K562 (cell line): ENCODE results near the gene AKR1A1. TPM values are rescaled to one million over a fixed set of nuclear protein-coding genes. Genes with fewer than 3 reads are reported as not detected.

ENCODE experiments used
- BHLHE40 ChIP-seq: IDR thresholded peaks from 2 replicates; pipeline ENCODE4 v1.6.1; 2011; ENCODE audit warnings: low read length, improper control_type of control experiment
- CBFA2T3 ChIP-seq: fragments of 450-650 bp; IDR thresholded peaks from 2 replicates; pipeline ENCODE4 v1.6.1; 2017
- MTA3 ChIP-seq: fragments of 450-650 bp; formaldehyde crosslinking; IDR thresholded peaks from 2 replicates; pipeline ENCODE4 v1.6.1; 2017; ENCODE audit warnings: mild to moderate bottlenecking, borderline replicate concordance
- MTF1 ChIP-seq: fragments of 250-450 bp; sonication (Bioruptor Pico); IDR thresholded peaks from 2 replicates; pipeline ENCODE4 v1.9.0; 2021; ENCODE audit warnings: moderate library complexity, mild to moderate bottlenecking, inconsistent platforms, borderline replicate concordance
- PRDM10 ChIP-seq: fragments of 450-650 bp; IDR thresholded peaks from 2 replicates; pipeline ENCODE4 v1.6.1; 2018; ENCODE audit not compliant: partially characterized antibody
- RNF219 ChIP-seq: fragments of 250-450 bp; sonication (Bioruptor Pico); IDR thresholded peaks from 2 replicates; pipeline ENCODE4 v1.5.0; 2022; ENCODE audit warnings: mild to moderate bottlenecking
- SNRNP70 ChIP-seq: fragments of 200-400 bp; formaldehyde crosslinking; optimal IDR thresholded peaks from 2 replicates; pipeline ENCODE3; 2017; ENCODE audit warnings: low read depth, low read length
- STAT5B ChIP-seq: fragments of 250-450 bp; sonication (Bioruptor Pico); IDR thresholded peaks from 2 replicates; pipeline ENCODE4 v1.8.0; 2021; ENCODE audit warnings: mild to moderate bottlenecking, inconsistent platforms
- TCFL5 ChIP-seq: fragments of 250-450 bp; sonication (Bioruptor Pico); conservative IDR thresholded peaks from 2 replicates; pipeline ENCODE4 v1.6.1; 2021; ENCODE audit warnings: mild to moderate bottlenecking, moderate library complexity, matching md5 sums
- ZBTB40 ChIP-seq, 2 experiments: fragments of 450-650 bp in 1 of 2; sonication (generic) in 1 of 2; formaldehyde crosslinking in 1 of 2; IDR thresholded peaks; 2 replicates each; pipeline versions ENCODE4 v1.7.1 to v1.9.0; 2016 to 2022; ENCODE audit warnings: inconsistent platforms in 1 of 2, mild to moderate bottlenecking in 1 of 2, missing genetic modification reagents in 1 of 2
- ZNF766 ChIP-seq: fragments of 200-800 bp; sonication (Bioruptor generic); conservative IDR thresholded peaks from 2 replicates; pipeline ENCODE4 v1.6.1; 2016; ENCODE audit warnings: missing genetic modification characterization, missing compliant biosample characterization
- ZSCAN29 ChIP-seq: fragments of 450-650 bp; IDR thresholded peaks from 2 replicates; pipeline ENCODE4 v1.6.1; 2017
- polyA plus RNA-seq, 8 experiments: library from polyadenylated mRNA; depleted of rRNA in 4 of 8; stranded (reverse) in 5 of 8; unstranded in 3 of 8; fragments of >200 nt; fragmentation: Nextera tagmentation in 2 of 8; fragmentation: Illumina TruSeq in 1 of 8; extraction: Ambion mirVana in 2 of 8; extraction: Trizol in 1 of 8; gene quantifications; 2 replicates each; pipeline versions ENCODE4 v1.2.1 to v1.2.3, GENCODE V29; 2011 to 2014; ENCODE audit warnings: inconsistent platforms in 1 of 8, missing spikeins in 1 of 8
- total RNA-seq, 7 experiments: library from RNA; depleted of rRNA in 6 of 7; stranded (reverse); fragments of >200 nt in 6 of 7; fragmentation: Illumina TruSeq in 2 of 7; extraction: Trizol in 2 of 7; gene quantifications; 2 replicates each; pipeline versions ENCODE4 v1.2.1 to v1.2.3, GENCODE V29; 2011 to 2021; ENCODE audit warnings: low replicate concordance in 1 of 7
- TF ChIP-seq, protein P1 (sequence below): sonication (generic); formaldehyde crosslinking; IDR thresholded peaks from 2 replicates; pipeline ENCODE4 v1.5.0; 2020; ENCODE audit warnings: missing genetic modification reagents

AKR1A1 gene
- total and polyA plus RNA-seq, 9 of the 15 experiments (the other 6 are each of a cell fraction or from before 2014, with no cell fraction given) = 68.6 to 211 (median 132) TPM

DNA sequence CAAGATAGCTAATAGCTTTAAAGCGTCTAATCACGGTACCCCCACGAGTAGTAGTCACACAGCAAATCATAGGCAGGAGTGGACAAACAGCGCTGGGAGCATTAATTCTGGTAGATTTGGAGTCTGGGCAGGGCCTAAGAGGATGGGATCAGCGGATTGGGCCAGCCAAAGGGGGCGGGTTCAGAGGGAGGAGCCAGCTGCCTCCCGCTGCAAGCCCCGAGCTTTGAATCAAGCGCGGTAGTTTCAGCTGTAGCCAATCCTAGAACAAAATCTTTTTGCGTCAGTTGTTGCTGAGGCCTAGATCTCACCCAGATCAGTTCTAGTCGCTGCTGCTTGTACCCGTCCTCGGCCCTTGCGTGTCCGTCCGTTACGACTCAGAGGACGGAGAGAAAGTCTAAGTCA, 32.6 kb downstream of the AKR1A1 start (continued):
- TF ChIP-seq RNF219 (CRISPR knock-in tag) (no peak), ZBTB40 (IDR thresholded peaks at IDR 0.05) (no peak), ZBTB40 (CRISPR knock-in tag; IDR thresholded peaks at IDR 0.05) (no peak), CBFA2T3 (no peak), MTF1 (no peak), MTA3 (no peak), ZSCAN29 (no peak), ZNF766 (CRISPR knock-in tag) (no peak), TCFL5 (no peak), SNRNP70 (no peak), BHLHE40 (0 out of 2 replicates have a peak, but pooled peaks have one; percentile 45), STAT5B (CRISPR knock-in tag) (no peak), PRDM10 (no peak)
- TF ChIP-seq, protein P1, sequence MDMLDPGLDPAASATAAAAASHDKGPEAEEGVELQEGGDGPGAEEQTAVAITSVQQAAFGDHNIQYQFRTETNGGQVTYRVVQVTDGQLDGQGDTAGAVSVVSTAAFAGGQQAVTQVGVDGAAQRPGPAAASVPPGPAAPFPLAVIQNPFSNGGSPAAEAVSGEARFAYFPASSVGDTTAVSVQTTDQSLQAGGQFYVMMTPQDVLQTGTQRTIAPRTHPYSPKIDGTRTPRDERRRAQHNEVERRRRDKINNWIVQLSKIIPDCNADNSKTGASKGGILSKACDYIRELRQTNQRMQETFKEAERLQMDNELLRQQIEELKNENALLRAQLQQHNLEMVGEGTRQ (CRISPR knock-in tag) = no peak
